Activated naive CD4-positive, alpha-beta T cell treated with anti-CD3 and anti-CD28 coated beads, Interleukin-2, amount 50 U/mL, for 24 hours (primary cell): ENCODE data around the gene CBX2.
"Not testable (repeated sequence)": the region's sequence is repeated elsewhere in the genome, so short reads cannot be mapped to it uniquely, and the experiment has no call there.

Experiments
- H3K27ac Mint-ChIP-seq: one replicate; pipeline ENCODE4 v1.8.0; 2021; ENCODE audit warnings: mild to moderate bottlenecking, mixed read lengths
- H3K27me3 Mint-ChIP-seq: one replicate; pipeline ENCODE4 v1.8.0; 2021; ENCODE audit warnings: mixed read lengths
- H3K36me3 Mint-ChIP-seq: one replicate; pipeline ENCODE4 v1.8.0; 2021; ENCODE audit warnings: mixed read lengths
- H3K4me1 Mint-ChIP-seq: one replicate; pipeline ENCODE4 v1.8.0; 2021; ENCODE audit warnings: mixed read lengths
- H3K4me3 Mint-ChIP-seq: one replicate; pipeline ENCODE4 v1.8.0; 2021; ENCODE audit warnings: mild to moderate bottlenecking, mixed read lengths
- H3K9me3 Mint-ChIP-seq: one replicate; pipeline ENCODE4 v1.8.0; 2021; ENCODE audit warnings: mixed read lengths

Gene CBX2

GRCh38 chr17:79750650-79751545 lies 27.1 kb upstream of the CBX2 start:
- Mint-ChIP-seq H3K9me3 (no peaks in the 10 kb centered on the region), H3K36me3 (no peaks in the 10 kb centered on the region), H3K4me3 (no peak overlapping the region), H3K4me1 (peaks cover 13% of the 10 kb centered on the region), H3K27ac (no peak overlapping the region), H3K27me3 (peaks cover 26% of the 10 kb centered on the region)

- Mint-ChIP-seq H3K27me3 (peaks cover 22% of the 10 kb centered on the region), H3K4me1 (peaks cover 6% of the 10 kb centered on the region), H3K27ac (no peak overlapping the region), H3K36me3 (no peaks in the 10 kb centered on the region), H3K9me3 (no peaks in the 10 kb centered on the region), H3K4me3 (no peak overlapping the region)
Observed at GRCh38 chr17:79752175-79752574, 25.8 kb upstream of the CBX2 start.

GRCh38 chr17:79754370-79754769 lies 23.6 kb upstream of the CBX2 start:
- no peak overlapping the region for H3K27ac Mint-ChIP-seq
- no peaks in the 10 kb centered on the region for H3K4me1 Mint-ChIP-seq

GRCh38 chr17:79754903-79755302 lies 23.0 kb upstream of the CBX2 start:
- not testable (repeated sequence) for H3K4me1 Mint-ChIP-seq, H3K9me3 Mint-ChIP-seq, H3K4me3 Mint-ChIP-seq, H3K36me3 Mint-ChIP-seq, H3K27ac Mint-ChIP-seq
- H3K27me3 Mint-ChIP-seq = peaks cover 17% of the 10 kb centered on the region

More at GRCh38 chr17:79754370-79754769, 23.6 kb upstream of the CBX2 start:
- H3K9me3 Mint-ChIP-seq = no peaks in the 10 kb centered on the region
- H3K27me3 Mint-ChIP-seq = peaks cover 21% of the 10 kb centered on the region
- no peaks in the 10 kb centered on the region for H3K36me3 Mint-ChIP-seq
- no peak overlapping the region for H3K4me3 Mint-ChIP-seq

- Mint-ChIP-seq H3K4me1 (no peaks in the 10 kb centered on the region), H3K36me3 (no peaks in the 10 kb centered on the region), H3K27me3 (peaks cover 15% of the 10 kb centered on the region), H3K9me3 (no peaks in the 10 kb centered on the region), H3K27ac (no peak overlapping the region), H3K4me3 (no peak overlapping the region)
Observed at GRCh38 chr17:79755591-79755990, 22.4 kb upstream of the CBX2 start.

- no peak overlapping the region for H3K27ac Mint-ChIP-seq
- no peak overlapping the region for H3K4me3 Mint-ChIP-seq
- no peaks in the 10 kb centered on the region for H3K9me3 Mint-ChIP-seq
- H3K36me3 Mint-ChIP-seq = no peaks in the 10 kb centered on the region
- H3K27me3 Mint-ChIP-seq = peaks cover 5% of the 10 kb centered on the region
- H3K4me1 Mint-ChIP-seq = no peaks in the 10 kb centered on the region
Observed at GRCh38 chr17:79757140-79757745, 20.7 kb upstream of the CBX2 start.

GRCh38 chr17:79758271-79758670 lies 19.7 kb upstream of the CBX2 start:
- Mint-ChIP-seq H3K9me3 (no peaks in the 10 kb centered on the region), H3K27me3 (peaks cover 5% of the 10 kb centered on the region)

GRCh38 chr17:79760197-79760906 lies 17.6 kb upstream of the CBX2 start:
- Mint-ChIP-seq H3K27ac (no peak overlapping the region), H3K27me3 (peaks cover 5% of the 10 kb centered on the region), H3K9me3 (no peaks in the 10 kb centered on the region), H3K36me3 (no peaks in the 10 kb centered on the region), H3K4me3 (no peak overlapping the region), H3K4me1 (no peaks in the 10 kb centered on the region)

More at GRCh38 chr17:79758271-79758670, 19.7 kb upstream of the CBX2 start:
- H3K4me3 Mint-ChIP-seq = no peak overlapping the region
- H3K27ac Mint-ChIP-seq = no peak overlapping the region
- H3K4me1 Mint-ChIP-seq = no peaks in the 10 kb centered on the region
- no peaks in the 10 kb centered on the region for H3K36me3 Mint-ChIP-seq

GRCh38 chr17:79761894-79762589 lies 15.9 kb upstream of the CBX2 start:
- no peaks in the 10 kb centered on the region for H3K36me3 Mint-ChIP-seq
- no peak overlapping the region for H3K4me3 Mint-ChIP-seq
- H3K27ac Mint-ChIP-seq = peak overlapping the region; percentile 4
- no peaks in the 10 kb centered on the region for H3K9me3 Mint-ChIP-seq
- H3K27me3 Mint-ChIP-seq = peaks cover 5% of the 10 kb centered on the region
- no peaks in the 10 kb centered on the region for H3K4me1 Mint-ChIP-seq

GRCh38 chr17:79765708-79766107 lies 12.2 kb upstream of the CBX2 start:
- Mint-ChIP-seq H3K4me1 (no peaks in the 10 kb centered on the region), H3K27me3 (peaks cover 4% of the 10 kb centered on the region), H3K4me3 (no peak overlapping the region), H3K9me3 (no peaks in the 10 kb centered on the region), H3K27ac (no peak overlapping the region), H3K36me3 (no peaks in the 10 kb centered on the region)

GRCh38 chr17:79769570-79770506 lies 8.1 kb upstream of the CBX2 start:
- Mint-ChIP-seq H3K27me3 (peaks cover 21% of the 10 kb centered on the region), H3K9me3 (no peaks in the 10 kb centered on the region), H3K4me1 (no peaks in the 10 kb centered on the region), H3K36me3 (no peaks in the 10 kb centered on the region), H3K27ac (peak overlapping the region; percentile 14), H3K4me3 (no peak overlapping the region)

- Mint-ChIP-seq H3K9me3 (no peaks in the 10 kb centered on the region), H3K27ac (no peak overlapping the region), H3K36me3 (no peaks in the 10 kb centered on the region), H3K4me1 (no peaks in the 10 kb centered on the region), H3K4me3 (no peak overlapping the region), H3K27me3 (peaks cover 29% of the 10 kb centered on the region)
Observed at GRCh38 chr17:79771276-79771675, 6.7 kb upstream of the CBX2 start.

- H3K4me1 Mint-ChIP-seq, H3K4me3 Mint-ChIP-seq, H3K9me3 Mint-ChIP-seq, H3K36me3 Mint-ChIP-seq, H3K27ac Mint-ChIP-seq: not testable (repeated sequence)
- H3K27me3 Mint-ChIP-seq = peaks cover 38% of the 10 kb centered on the region
Observed at GRCh38 chr17:79772726-79773125, 5.2 kb upstream of the CBX2 start.

GRCh38 chr17:79774561-79774975 lies 3.4 kb upstream of the CBX2 start:
- H3K27me3 Mint-ChIP-seq = peaks cover 43% of the 10 kb centered on the region
- peaks cover 13% of the 10 kb centered on the region for H3K4me1 Mint-ChIP-seq
- H3K9me3 Mint-ChIP-seq = no peaks in the 10 kb centered on the region
- no peak overlapping the region for H3K27ac Mint-ChIP-seq
- no peaks in the 10 kb centered on the region for H3K36me3 Mint-ChIP-seq
- H3K4me3 Mint-ChIP-seq = no peak overlapping the region
